ENCODE measurements around the gene MTA2.

Gene MTA2

DNA sequence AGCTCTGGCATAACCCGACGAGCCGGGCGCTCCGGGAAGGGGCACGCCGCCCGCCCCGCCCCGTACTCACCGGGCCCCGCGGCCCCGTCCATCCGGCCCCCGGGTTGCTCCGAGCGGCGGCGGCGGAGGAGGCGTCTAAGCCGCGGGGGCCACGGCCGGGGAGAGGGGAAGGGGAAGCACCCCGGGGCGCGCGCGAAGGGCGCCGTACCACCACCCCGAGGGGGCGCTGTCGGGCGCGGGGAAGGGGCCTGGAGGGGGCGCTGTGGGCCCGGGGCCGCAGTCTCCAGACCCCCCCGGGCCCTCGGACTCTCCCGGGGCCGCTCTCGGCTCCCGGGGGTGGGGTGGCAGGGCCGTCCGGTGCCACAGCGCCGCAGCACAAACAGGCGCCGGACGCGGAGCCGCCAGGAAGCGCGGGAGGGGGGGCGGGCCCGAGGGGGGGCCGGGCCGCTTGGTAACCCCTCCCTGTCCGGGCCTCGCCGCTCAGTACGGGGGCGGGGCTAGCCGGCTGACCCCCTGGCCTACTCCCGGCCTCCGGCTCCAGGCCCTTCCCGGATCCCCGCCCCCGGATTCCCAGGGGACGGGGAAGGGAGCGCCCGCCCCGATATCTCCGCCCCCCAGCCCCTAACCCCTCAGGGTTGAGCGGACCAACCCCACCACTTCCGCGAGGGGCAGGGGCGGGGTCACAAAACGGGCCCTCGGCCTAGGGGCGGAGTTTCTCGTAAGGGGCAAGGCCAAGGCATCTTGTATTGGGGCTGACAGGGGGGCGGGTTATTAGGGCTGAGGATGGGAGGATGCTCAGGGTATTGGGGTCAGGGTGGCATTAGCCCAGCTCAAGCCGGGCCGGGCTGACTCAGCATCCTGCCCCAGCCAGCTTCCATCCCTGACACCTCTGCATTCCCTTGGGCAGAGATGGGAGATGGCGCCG, 11.0 kb upstream of the MTA2 start, which contains the start of the genes EML3 and ROM1:
EML3 (minus strand) TSS at position 410 of the 925 bp plus-strand sequence; CDS start at position 92, 318 bp downstream.
ROM1 (plus strand) TSS at position 892 of the 925 bp plus-strand sequence; CDS start at position 917, 25 bp downstream.
- DNase-seq (ENCODE audit: low read depth) = peak; percentile 60

DNA sequence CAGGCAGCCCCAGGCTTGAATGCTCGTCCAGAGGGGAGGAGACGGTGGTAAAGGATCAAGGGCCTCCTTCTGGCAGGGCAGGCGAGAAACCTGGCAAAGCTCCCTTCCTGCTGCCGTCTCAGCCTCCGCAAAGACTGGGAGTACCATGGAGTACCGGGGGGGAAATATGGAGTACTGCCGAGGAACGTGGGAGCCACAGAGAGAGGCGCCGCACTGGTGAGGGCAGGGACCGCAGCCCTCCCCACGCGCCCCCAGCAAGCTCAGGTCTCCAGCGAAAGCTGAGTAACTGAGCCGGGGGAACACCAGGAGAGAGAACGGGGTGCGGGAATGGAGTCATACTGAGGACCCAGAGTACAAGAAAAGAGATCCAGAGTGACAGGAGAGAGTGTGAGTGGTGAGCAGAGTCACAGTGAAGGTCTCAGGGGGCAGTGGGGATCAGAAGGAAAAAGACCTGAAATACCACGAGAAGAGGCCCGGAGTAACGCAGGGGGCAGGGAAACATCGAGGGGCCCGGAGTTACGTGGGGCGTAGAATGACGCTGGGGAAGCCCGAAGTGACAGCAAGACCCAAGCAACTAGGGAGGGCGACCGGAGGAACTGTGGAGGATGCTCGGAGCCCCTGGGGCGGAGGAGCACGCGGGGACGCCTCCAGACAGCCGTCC, 10.2 kb upstream of the MTA2 start:
- peak; percentile 52 for DNase-seq (ENCODE audit: low read depth)

- DNase-seq (ENCODE audit: low read depth) = no peak
Measured at GRCh38 chr11:62610814-62611704, 9.4 kb upstream of the MTA2 start.

GRCh38 chr11:62610403-62610802, 8.7 kb upstream of the MTA2 start:
- no peak for DNase-seq (ENCODE audit: low read depth)

DNA sequence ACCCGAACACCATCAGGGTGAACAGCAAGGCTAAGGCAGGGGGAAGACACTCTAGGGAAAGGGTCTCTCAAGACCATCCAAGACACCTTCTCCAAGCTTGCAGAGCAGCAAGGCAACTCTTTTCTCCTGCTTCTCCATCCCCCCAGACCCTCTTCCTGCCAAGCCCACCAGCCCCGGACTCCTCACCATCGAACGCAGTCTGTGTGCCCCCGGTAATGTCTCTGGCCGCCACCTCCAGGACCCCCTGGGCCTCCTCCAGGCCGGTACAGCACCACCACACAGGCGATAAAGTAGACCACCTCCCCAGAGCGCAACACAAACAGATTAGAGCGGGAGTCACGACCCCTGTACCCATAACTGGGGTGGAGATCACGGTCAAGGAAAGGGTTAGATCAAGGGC, 7.1 kb upstream of the MTA2 start:
- no peak for DNase-seq (ENCODE audit: low read depth)

DNA sequence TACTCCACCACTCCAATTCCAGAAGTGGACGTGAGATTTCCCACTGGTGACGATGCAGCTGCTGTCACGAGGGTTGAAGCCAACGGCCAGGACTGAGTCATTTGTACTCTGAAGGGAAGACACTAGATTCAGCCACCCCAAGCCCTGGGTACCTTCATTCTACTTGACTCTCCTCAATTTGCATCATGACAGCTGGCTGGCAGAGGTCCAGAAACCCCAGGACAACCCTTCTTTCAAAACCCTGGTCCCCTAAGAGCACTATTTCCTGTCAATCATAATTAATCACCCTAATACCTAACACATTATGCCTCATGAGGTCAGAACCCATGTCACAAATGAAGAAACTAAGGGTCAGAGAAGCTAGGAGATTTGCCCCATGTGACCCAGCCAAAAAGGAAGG, 6.0 kb upstream of the MTA2 start:
- DNase-seq (ENCODE audit: low read depth) = no peak

- no peak for DNase-seq (ENCODE audit: low read depth)
Measured at GRCh38 chr11:62605902-62606301, 4.2 kb upstream of the MTA2 start.

- DNase-seq (ENCODE audit: low read depth) = no peak
Measured at GRCh38 chr11:62605467-62605866, 3.8 kb upstream of the MTA2 start.

DNA sequence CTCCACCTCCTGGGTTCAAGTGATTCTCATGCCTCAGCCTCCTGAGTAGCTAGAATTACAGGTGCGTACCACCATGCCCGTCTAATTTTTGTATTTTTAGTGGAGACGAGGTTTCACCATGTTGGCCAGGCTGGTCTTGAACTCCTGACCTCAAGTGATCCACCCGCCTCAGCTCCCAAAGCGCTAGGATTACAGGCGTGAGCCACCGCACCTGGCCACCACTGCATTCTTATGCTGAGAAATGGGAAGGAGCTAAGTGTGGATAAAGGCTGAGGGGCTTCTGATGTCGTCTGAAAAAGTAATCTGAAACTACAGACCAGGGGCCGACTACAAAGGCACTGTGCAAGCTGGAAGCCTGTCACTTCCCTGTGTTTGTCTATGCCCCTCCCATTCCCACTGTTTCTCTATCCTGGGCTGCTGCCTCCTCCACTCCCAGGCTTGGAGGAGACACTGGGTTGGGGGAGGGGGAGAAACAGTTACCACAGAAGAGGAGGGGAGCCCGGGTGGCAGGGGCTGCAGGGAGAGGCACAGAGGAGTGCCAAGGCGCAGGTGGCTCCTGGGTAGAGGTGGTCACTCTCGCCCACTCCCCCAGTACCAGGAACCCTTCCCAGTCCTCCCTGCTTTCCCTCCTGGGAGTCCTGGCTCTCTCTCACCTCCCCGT, 2.9 kb upstream of the MTA2 start:
- no peak for DNase-seq (ENCODE audit: low read depth)

GRCh38 chr11:62603776-62604299, 2.2 kb upstream of the MTA2 start:
- no peak for DNase-seq (ENCODE audit: low read depth)

DNA sequence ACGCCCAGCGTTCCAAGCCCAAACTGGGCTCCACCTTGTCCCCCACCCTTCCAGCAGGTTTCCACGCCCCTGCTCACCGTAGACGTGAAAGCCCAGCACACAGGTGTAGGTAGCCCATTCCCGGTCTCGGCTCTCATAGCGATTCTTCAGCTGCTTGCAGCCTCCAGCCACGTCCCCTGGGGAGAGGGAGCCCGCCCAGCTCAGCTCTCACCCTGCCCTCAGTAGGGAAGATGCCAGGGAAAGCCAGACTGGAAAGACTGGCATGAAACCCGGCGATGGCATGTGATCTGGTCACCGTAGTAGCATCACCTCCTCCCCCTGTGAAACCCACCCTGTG, 1.4 kb upstream of the MTA2 start:
- no peak for DNase-seq (ENCODE audit: low read depth)

DNA sequence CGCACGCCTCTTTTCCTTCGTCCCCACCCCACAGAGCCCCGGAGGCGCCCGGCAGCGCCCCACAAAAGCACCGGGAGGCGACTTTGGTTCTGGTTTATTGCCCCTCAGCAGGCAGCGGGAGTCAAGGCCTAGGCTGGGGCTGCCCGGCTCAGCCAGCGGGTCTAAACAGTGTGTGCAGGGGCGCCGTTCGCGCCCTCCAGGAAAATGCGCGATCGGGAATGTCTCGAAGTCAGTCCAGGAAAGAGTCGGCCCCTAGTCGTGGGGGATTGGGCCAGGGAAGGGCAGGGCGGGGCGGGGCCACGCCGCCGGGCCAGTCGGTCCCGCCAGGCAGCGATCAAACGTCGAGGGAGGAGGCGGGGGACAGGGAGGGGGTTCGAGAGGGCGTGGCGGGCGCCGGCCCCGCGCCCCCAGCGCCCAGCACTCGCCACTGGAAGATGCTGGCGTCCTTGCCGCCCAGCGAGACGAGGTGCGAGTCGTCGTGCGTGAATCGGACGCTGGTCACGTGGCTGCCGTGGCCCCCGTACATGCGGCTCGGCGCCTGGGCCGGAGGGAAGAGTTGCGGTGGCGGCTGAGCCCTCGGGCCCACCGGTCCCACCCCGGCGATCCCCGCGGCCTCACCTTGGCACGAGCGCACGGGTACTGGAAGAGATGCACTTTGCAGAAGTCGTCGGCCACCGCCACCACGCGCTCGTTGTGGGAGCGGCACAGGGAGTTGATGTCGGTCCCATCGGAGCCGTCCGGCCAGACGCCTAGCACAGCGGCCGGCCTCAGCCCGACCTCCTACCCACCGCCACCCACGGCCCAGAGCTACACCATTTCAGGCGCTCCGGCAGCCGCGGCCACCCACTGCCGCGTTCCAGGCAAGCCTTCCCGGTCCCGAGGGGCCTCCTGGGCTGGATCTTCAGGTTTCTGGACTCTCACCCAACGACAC, 741 bp upstream of the MTA2 start:
- peak; percentile 60 for DNase-seq (ENCODE audit: low read depth)

DNA sequence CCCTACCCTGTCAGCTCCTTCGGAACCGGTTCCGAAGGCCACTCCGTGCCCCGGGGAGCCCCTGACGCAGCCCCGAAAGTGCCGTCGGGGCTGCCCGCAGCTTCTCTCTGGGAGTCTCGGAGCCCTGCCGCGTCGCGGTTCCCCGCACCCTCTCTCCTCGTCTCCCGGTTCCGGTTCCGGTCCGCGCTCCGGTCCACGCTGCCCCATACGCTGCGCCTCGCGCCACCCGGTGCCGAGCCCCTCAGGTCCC, 618 bp downstream of the MTA2 start:
- peak; percentile 31 for DNase-seq (ENCODE audit: low read depth)

GRCh38 chr11:62600367-62601121, 1.1 kb downstream of the MTA2 start:
- no peak for DNase-seq (ENCODE audit: low read depth)

- no peak for DNase-seq (ENCODE audit: low read depth)
Measured at GRCh38 chr11:62599901-62600300, 1.8 kb downstream of the MTA2 start.

- DNase-seq (ENCODE audit: low read depth) = peak; percentile 100
Measured at GRCh38 chr11:62599069-62599696, 2.5 kb downstream of the MTA2 start.

DNA sequence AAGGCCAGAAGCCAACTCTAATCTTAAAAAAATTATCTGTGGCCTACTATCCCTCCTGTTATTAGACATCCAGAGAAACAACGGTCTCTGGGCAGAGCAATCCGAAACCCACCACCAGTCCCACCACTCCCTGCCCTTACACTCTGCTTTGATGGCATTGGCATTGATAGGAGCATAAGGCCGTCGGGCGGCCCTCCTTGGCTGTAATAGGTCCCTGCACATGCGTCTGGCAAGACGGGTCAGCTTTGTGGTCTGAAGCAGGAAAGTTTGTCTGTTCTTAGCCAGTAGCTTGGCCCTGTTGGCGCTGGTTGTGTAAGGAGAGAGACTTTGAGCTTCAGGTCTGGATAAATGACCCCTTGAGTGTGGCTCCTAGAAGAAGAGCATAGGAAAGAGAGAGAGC, 6.5 kb downstream of the MTA2 start:
- no peak for DNase-seq (ENCODE audit: low read depth)

GRCh38 chr11:62593434-62594044, 8.1 kb downstream of the MTA2 start:
- DNase-seq (ENCODE audit: low read depth) = peak; percentile 73

DNA sequence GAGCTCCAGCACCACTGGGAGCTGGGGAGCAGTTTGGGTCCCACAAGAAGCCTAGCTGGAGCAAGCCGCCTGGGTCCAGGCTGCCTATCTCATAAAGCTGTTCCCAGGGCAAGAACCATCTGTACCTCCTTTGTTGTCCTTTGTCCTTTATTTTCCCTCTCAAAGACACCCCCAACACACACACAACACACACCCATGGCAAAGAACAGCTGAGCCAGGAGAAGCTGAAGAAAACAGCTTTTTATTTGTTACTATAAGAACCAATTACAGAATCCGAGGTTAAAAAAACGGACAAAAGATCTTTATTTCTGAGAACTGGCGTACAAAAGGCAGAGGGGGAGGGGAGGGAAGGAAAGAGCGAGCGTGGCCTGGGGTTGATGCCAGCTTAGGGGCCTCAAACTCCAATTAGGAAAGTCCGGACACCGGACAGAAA, 8.7 kb downstream of the MTA2 start:
- no peak for DNase-seq (ENCODE audit: low read depth)

Measured in iris pigment epithelial cell (primary cell).